ENCODE measurements around the gene RAB1A. TPM values are rescaled to one million over a fixed set of nuclear protein-coding genes. Genes with fewer than 3 reads are reported as not detected.

The RAB1A gene
- total and polyA plus RNA-seq, 9 of the 15 experiments (the other 6 are each of a cell fraction or from before 2014, with no cell fraction given): 43.8 to 163 (median 67.7) TPM

DNA sequence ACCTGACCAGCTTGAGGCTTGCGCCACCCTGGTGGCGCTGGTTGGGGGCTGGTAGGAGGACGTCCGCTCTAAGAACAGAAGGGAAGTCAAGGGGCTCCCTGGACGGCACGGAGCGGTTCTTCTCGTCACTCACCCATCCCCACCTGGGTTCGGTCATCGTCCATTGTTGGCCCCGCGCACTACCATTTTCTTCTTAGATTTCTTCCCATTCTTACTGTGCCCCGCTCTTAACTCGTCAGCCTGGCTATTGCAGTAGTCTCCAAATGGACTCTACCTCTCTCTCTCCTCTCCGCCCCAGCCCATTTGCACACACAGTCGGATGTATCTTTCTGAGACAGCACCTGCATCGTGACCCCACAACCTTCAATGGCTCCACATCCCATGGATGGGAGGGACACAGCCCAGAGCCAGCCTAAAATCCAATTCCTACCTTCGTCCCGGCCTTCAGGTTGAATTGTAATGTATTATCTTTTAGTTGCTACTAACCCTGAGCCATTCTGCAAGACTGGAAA lies 814 bp upstream of the RAB1A start (continued):
- TF ChIP-seq HDAC1 (IDR thresholded peaks at IDR 0.05) (no peak; a peak in 1 of 4 replicates), HNRNPUL1 (IDR thresholded peaks at IDR 0.05; ENCODE audit: low read length) (no peak), DPF2 (IDR thresholded peaks at IDR 0.05) (no peak), FOXK1 (CRISPR knock-in tag; IDR thresholded peaks at IDR 0.05; ENCODE audit: borderline replicate concordance) (no peak), ZNF668 (CRISPR knock-in tag; IDR thresholded peaks at IDR 0.05) (no peak), CXXC5 (CRISPR knock-in tag; IDR thresholded peaks at IDR 0.05) (peak; percentile 44), DDX20 (tag; IDR thresholded peaks at IDR 0.05; ENCODE audit: low read depth) (no peak), NR2C1 (IDR thresholded peaks at IDR 0.05) (no peak), NR2C1 (tag; IDR thresholded peaks at IDR 0.05) (no peak), ZZZ3 (IDR thresholded peaks at IDR 0.05) (no peak), LARP7 (IDR thresholded peaks at IDR 0.05) (no peak), SREBF2 (CRISPR knock-in tag; IDR thresholded peaks at IDR 0.05) (no peak), SETDB1 (IDR thresholded peaks at IDR 0.05; ENCODE audit: low read length) (no peak), NCOA1 (IDR thresholded peaks at IDR 0.05; ENCODE audit: low read depth) (no peak), TBL1XR1 (IDR thresholded peaks at IDR 0.05; ENCODE audit: low read length in 2 of 2) (no peak)
- TF ChIP-seq, protein P1, sequence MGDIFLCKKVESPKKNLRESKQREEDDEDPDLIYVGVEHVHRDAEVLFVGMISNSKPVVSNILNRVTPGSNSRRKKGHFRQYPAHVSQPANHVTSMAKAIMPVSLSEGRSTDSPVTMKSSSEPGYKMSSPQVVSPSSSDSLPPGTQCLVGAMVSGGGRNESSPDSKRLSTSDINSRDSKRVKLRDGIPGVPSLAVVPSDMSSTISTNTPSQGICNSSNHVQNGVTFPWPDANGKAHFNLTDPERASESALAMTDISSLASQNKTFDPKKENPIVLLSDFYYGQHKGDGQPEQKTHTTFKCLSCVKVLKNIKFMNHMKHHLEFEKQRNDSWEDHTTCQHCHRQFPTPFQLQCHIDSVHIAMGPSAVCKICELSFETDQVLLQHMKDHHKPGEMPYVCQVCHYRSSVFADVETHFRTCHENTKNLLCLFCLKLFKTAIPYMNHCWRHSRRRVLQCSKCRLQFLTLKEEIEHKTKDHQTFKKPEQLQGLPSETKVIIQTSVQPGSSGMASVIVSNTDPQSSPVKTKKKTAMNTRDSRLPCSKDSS (IDR thresholded peaks at IDR 0.05; ENCODE audit: low read depth, partially characterized antibody): no peak
- TF ChIP-seq, protein P2, sequence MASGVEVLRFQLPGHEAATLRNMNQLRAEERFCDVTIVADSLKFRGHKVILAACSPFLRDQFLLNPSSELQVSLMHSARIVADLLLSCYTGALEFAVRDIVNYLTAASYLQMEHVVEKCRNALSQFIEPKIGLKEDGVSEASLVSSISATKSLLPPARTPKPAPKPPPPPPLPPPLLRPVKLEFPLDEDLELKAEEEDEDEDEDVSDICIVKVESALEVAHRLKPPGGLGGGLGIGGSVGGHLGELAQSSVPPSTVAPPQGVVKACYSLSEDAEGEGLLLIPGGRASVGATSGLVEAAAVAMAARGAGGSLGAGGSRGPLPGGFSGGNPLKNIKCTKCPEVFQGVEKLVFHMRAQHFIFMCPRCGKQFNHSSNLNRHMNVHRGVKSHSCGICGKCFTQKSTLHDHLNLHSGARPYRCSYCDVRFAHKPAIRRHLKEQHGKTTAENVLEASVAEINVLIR (CRISPR knock-in tag; IDR thresholded peaks at IDR 0.05): no peak
- TF ChIP-seq, protein P3, sequence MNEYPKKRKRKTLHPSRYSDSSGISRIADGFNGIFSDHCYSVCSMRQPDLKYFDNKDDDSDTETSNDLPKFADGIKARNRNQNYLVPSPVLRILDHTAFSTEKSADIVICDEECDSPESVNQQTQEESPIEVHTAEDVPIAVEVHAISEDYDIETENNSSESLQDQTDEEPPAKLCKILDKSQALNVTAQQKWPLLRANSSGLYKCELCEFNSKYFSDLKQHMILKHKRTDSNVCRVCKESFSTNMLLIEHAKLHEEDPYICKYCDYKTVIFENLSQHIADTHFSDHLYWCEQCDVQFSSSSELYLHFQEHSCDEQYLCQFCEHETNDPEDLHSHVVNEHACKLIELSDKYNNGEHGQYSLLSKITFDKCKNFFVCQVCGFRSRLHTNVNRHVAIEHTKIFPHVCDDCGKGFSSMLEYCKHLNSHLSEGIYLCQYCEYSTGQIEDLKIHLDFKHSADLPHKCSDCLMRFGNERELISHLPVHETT (CRISPR knock-in tag; conservative IDR thresholded peaks at IDR 0.05 in 1 of 2, IDR thresholded peaks at IDR 0.05 in 1 of 2): no peak
- TF ChIP-seq, protein P4, sequence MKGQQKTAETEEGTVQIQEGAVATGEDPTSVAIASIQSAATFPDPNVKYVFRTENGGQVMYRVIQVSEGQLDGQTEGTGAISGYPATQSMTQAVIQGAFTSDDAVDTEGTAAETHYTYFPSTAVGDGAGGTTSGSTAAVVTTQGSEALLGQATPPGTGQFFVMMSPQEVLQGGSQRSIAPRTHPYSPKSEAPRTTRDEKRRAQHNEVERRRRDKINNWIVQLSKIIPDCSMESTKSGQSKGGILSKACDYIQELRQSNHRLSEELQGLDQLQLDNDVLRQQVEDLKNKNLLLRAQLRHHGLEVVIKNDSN (CRISPR knock-in tag; IDR thresholded peaks at IDR 0.05): no peak
- TF ChIP-seq, protein P5, sequence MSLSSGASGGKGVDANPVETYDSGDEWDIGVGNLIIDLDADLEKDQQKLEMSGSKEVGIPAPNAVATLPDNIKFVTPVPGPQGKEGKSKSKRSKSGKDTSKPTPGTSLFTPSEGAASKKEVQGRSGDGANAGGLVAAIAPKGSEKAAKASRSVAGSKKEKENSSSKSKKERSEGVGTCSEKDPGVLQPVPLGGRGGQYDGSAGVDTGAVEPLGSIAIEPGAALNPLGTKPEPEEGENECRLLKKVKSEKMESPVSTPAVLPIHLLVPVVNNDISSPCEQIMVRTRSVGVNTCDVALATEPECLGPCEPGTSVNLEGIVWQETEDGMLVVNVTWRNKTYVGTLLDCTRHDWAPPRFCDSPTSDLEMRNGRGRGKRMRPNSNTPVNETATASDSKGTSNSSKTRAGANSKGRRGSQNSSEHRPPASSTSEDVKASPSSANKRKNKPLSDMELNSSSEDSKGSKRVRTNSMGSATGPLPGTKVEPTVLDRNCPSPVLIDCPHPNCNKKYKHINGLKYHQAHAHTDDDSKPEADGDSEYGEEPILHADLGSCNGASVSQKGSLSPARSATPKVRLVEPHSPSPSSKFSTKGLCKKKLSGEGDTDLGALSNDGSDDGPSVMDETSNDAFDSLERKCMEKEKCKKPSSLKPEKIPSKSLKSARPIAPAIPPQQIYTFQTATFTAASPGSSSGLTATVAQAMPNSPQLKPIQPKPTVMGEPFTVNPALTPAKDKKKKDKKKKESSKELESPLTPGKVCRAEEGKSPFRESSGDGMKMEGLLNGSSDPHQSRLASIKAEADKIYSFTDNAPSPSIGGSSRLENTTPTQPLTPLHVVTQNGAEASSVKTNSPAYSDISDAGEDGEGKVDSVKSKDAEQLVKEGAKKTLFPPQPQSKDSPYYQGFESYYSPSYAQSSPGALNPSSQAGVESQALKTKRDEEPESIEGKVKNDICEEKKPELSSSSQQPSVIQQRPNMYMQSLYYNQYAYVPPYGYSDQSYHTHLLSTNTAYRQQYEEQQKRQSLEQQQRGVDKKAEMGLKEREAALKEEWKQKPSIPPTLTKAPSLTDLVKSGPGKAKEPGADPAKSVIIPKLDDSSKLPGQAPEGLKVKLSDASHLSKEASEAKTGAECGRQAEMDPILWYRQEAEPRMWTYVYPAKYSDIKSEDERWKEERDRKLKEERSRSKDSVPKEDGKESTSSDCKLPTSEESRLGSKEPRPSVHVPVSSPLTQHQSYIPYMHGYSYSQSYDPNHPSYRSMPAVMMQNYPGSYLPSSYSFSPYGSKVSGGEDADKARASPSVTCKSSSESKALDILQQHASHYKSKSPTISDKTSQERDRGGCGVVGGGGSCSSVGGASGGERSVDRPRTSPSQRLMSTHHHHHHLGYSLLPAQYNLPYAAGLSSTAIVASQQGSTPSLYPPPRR (CRISPR knock-in tag; IDR thresholded peaks at IDR 0.05; ENCODE audit: borderline replicate concordance): peak; percentile 68; the same call in 1 of the 2 replicates

Measured in K562 (cell line).